Heart right ventricle (tissue), 16 donors: ENCODE measurements around the gene ODAD4. TPM values are rescaled to one million over a fixed set of nuclear protein-coding genes. Genes with fewer than 3 reads are reported as not detected.

ENCODE experiments used
- ATAC-seq, 8 donors: fragments of 200-7000 bp; cut with Tn5 transposase; one replicate each; pipeline ENCODE4 v1.9.1; 2020; ENCODE audit warnings: mild to moderate bottlenecking in 8 of 8, moderate library complexity in 8 of 8, moderate number of reproducible peaks in 1 of 8
- DNase-seq, 2 donors: peaks; one replicate each; pipeline ENCODE4 v3.0.0-alpha.2; 2020
- H3K27ac ChIP-seq, 10 donors: fragments of 200-600 bp; sonication (generic) in 2 of 10; one replicate each; pipeline versions ENCODE4 v1.5.0 to v1.8.0; 2020 to 2022; ENCODE audit warnings: mild to moderate bottlenecking in 3 of 10
- H3K27me3 ChIP-seq, 7 donors: fragments of 200-600 bp; one replicate each; pipeline ENCODE4 v1.8.0; 2021 to 2022; ENCODE audit warnings: mild to moderate bottlenecking in 2 of 7
- H3K36me3 ChIP-seq, 9 donors: fragments of 200-600 bp; sonication (generic) in 1 of 9; one replicate each; pipeline versions ENCODE4 v1.5.0 to v1.8.0; 2020 to 2022; ENCODE audit warnings: mild to moderate bottlenecking in 2 of 9
- H3K4me1 ChIP-seq, 9 donors: fragments of 200-600 bp; sonication (generic) in 1 of 9; one replicate each; pipeline versions ENCODE4 v1.5.0 to v1.8.0; 2020 to 2022; ENCODE audit warnings: mild to moderate bottlenecking in 4 of 9
- H3K4me3 ChIP-seq, 10 donors: fragments of 200-600 bp; sonication (generic) in 2 of 10; one replicate each; pipeline versions ENCODE4 v1.5.0 to v1.8.0; 2020 to 2022; ENCODE audit warnings: mild to moderate bottlenecking in 7 of 10, moderate library complexity in 2 of 10
- H3K9me3 ChIP-seq, 11 donors: fragments of 200-600 bp in 10 of 11; sonication (generic) in 2 of 11; one replicate each; pipeline versions ENCODE4 v1.5.0 to v1.8.0; 2013 to 2022; ENCODE audit warnings: mild to moderate bottlenecking in 2 of 11, control low read depth in 1 of 11, moderate library complexity in 1 of 11
- WGBS, 2 donors: extraction: QIAGEN DNeasy Blood & Tissue Kit; methylation state at CpG; one replicate each; pipeline ENCODE4 v1.1.7; 2013; ENCODE audit warnings: inconsistent platforms in 1 of 2; 5-methylcytosine and 5-hydroxymethylcytosine counted together
- intact Hi-C, 10 donors: fragments of 100-400 bp; cut with DNase I; formaldehyde crosslinking; loops; one replicate each; pipeline versions ENCODE4 v1.11.1 to v1.14.2; 2022
- polyA plus RNA-seq, 2 donors: library from polyadenylated mRNA; stranded (reverse); fragments of 200-250 nt; gene quantifications; one replicate each; pipeline ENCODE4 v1.2.3, GENCODE V29; 2013
- total RNA-seq, 10 donors: library from RNA; stranded (reverse); fragmentation: NEBNext Ultra II Directional in 3 of 10; extraction: Animal tissue kit (Norgen Biotek cat#: 25700) in 3 of 10; gene quantifications; one replicate each; pipeline versions ENCODE4 v1.2.1 to v1.2.4, GENCODE V29; 2021 to 2023
- TF ChIP-seq, protein P1 (sequence below), 9 donors: fragments of 200-600 bp; sonication (generic) in 2 of 9; IDR thresholded peaks; one replicate each; pipeline versions ENCODE4 v1.5.0 to v1.8.0; 2021 to 2022; ENCODE audit warnings: antibody characterized with exemption in 9 of 9, mild to moderate bottlenecking in 5 of 9, moderate library complexity in 1 of 9
- donor health status: Arrhythmogenic right ventricular cardiomyopathy.
- donor health status: ischemic (EF 13 %, LVEDD 7.1; RV severe dilation, severe dysfunction).
- donor health status: healthy with polysubstance abuse.
- donor health status: DM: no; HTN: yes; CAD: no.
- donor health status: DM: no; HTN: no; CAD: no.
- donor health status: ischemic (EF 25% LVEDD 6.9; RV normal size, moderate dysfunction).
- donor health status: ischemic (EF 25% LVEDD 5.7; RV mildly dilated, moderate dysfunction).
- donor health status: healthy.
- donor health status: DM: yes; HTN: yes; CAD: no.
- donor health status: Ischemic cardiomyopathy.
- donor health status: ischemic (EF 35%, LVEDD 5.7; RV mildly dilated, moderate dysfunction).
- donor health status: nonischemic (EF 11% LVEDD 7.7; RV severe dilation, severe dysfunction).
- donor health status: DM: yes; HTN: yes; CAD: no.
- donor health status: PGD.
- donor health status: ischemic (EF 29% LVEDD 5.4; RV normal size, mild dysfunction).
- donor health status: nonischemic (EF 23%, LVEDD 6.1; RV moderate dilation, normal function).

Gene ODAD4
- total and polyA plus RNA-seq, 12 donors, result 0.23 to 1.6 (median 0.69) TPM

DNA sequence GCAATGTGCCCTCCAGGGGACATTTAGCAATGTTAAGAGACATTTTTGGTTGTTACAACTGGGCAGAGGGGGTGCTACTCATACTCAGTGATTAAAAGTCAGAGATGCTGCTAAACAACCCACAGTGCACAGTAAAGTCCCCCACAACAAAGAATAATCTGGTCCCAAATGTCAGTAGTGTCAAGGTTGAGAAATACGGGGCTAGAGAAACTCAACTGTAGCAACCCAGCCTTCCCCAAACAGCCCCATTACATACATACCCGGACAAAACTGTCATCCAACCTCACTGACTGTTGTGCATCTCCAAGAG is 66.4 kb downstream of the ODAD4 start:
- no peaks in the 10 kb centered on the region for H3K9me3 ChIP-seq
- H3K36me3 ChIP-seq, result peaks cover 0 to 100% (median 68%) of the 10 kb centered on the region in 9 donors
- WGBS, 2 donors, result 92 to 100% methylated on average over 2 of the region's 2 CpGs
- intact Hi-C loops, result no loop called here
- H3K27me3 ChIP-seq, result no peaks in the 10 kb centered on the region
- no peak for DNase-seq
- TF ChIP-seq, protein P1, sequence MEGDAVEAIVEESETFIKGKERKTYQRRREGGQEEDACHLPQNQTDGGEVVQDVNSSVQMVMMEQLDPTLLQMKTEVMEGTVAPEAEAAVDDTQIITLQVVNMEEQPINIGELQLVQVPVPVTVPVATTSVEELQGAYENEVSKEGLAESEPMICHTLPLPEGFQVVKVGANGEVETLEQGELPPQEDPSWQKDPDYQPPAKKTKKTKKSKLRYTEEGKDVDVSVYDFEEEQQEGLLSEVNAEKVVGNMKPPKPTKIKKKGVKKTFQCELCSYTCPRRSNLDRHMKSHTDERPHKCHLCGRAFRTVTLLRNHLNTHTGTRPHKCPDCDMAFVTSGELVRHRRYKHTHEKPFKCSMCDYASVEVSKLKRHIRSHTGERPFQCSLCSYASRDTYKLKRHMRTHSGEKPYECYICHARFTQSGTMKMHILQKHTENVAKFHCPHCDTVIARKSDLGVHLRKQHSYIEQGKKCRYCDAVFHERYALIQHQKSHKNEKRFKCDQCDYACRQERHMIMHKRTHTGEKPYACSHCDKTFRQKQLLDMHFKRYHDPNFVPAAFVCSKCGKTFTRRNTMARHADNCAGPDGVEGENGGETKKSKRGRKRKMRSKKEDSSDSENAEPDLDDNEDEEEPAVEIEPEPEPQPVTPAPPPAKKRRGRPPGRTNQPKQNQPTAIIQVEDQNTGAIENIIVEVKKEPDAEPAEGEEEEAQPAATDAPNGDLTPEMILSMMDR (IDR thresholded peaks at IDR 0.05), result no peak
- H3K27ac ChIP-seq, result no peak overlapping the region
- no peak overlapping the region for H3K4me3 ChIP-seq
- H3K4me1 ChIP-seq, result peaks cover 0 to 22% (median 18%) of the 10 kb centered on the region in 9 donors
- no peak for ATAC-seq

DNA sequence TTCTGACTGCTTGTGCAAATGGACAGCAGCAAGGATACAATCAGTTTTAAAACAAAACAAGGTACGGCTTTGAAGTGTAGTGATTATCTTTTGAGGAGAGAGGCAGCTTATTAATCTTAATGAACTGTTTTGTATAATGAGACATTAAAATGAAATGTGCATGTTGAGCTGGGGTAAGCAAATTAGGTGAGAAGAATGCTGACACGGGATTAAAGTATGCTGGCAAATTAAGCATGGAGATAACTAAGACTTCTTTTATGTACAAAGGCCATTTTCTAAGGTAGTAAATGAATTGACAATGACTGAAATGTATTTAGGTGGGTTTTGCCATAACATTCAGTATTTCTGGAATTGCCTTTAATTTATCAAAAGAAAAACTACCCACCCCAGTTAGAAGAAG is 68.1 kb downstream of the ODAD4 start:
- 44 to 46% methylated on average over 2 of the region's 2 CpGs for WGBS, 2 donors
- intact Hi-C loops, result no loop called here
- TF ChIP-seq, protein P1 (IDR thresholded peaks at IDR 0.05), result no peak
- DNase-seq (no peak), ATAC-seq (no peak)
- Histone ChIP-seq H3K9me3 (no peaks in the 10 kb centered on the region), H3K27ac (no peak overlapping the region), H3K27me3 (no peaks in the 10 kb centered on the region), H3K36me3 (peaks cover 0 to 100% (median 53%) of the 10 kb centered on the region in 9 donors), H3K4me3 (no peak overlapping the region), H3K4me1 (peaks cover 0 to 35% (median 21%) of the 10 kb centered on the region in 9 donors)

DNA sequence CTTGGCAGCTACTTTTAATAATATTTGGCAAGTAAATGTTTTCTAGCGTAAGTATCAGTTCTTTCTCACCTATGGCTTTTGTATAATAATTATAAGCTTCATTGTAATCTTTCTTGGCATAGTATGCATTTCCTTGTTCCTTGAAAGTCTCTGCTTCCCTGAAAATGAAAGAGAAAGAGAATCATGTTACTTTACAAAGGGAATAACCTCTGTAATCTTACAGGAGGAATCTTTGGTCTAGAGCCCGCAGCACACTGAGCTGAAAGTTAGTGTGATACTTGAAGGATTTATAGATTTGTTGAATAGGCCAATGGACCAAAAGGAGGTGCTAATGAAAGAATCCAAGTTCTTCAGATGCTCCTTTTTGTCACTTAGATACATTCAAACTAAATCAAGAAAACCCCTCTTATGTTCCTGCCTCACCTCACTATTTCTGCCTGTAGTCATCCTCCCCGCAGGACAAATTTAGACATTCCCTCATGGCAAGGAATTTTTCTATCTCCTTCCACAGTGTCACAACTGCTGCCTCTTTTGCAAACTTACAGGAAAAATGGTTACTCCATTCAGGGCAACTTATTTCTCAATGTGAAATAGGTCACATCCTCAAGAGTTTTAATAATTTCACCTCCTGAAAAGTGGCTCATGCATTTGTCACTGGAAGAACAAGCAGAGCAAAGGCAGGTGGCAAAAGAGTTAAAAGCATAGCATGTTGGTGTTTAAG is 70.2 kb downstream of the ODAD4 start:
- TF ChIP-seq, protein P1 (IDR thresholded peaks at IDR 0.05), result no peak
- Histone ChIP-seq H3K27ac (peak overlapping the region in 8 of 10 donors; percentile 5 to 70 (median 40)), H3K27me3 (no peaks in the 10 kb centered on the region), H3K9me3 (no peaks in the 10 kb centered on the region), H3K4me3 (no peak overlapping the region), H3K4me1 (peaks cover 0 to 55% (median 37%) of the 10 kb centered on the region in 9 donors), H3K36me3 (peaks cover 0 to 79% (median 36%) of the 10 kb centered on the region in 9 donors)
- intact Hi-C loops, result loop anchor here in 1 of 10 donors (5.0 kb wide), 1 partner anchor 33 kb away; the partner anchor contains the start of gene CNP
- DNase-seq (no peak), ATAC-seq (peak in 5 of 8 donors; percentile 33 to 62 (median 55))
- WGBS, 2 donors, result 60 to 71% methylated on average over 3 of the region's 3 CpGs

DNA sequence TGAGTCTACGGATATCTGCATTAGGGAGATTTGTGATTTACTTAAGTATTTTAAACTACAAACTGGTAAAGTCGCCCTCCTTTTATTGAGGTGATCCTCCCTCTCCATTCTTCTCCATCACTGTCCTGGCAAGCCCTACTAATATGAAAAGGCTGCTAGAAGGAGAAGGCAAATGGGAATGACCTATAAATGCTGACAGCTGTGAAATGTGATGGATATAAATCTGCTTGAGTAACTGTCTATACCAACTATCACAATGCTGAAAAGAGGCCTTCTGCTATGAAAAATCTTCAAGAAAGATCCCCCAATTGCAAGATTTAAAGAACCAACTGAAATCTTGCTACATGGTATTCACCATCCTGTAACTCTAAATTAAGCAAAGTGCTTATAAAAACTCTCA is 71.3 kb downstream of the ODAD4 start:
- peak overlapping the region in 4 of 10 donors; percentile 17 to 70 (median 49) for H3K27ac ChIP-seq
- no peak overlapping the region for H3K4me3 ChIP-seq
- TF ChIP-seq, protein P1 (IDR thresholded peaks at IDR 0.05), result no peak
- H3K36me3 ChIP-seq, result peaks cover 0 to 68% (median 25%) of the 10 kb centered on the region in 9 donors
- no peaks in the 10 kb centered on the region for H3K9me3 ChIP-seq
- no peak for ATAC-seq
- no peaks in the 10 kb centered on the region for H3K27me3 ChIP-seq
- H3K4me1 ChIP-seq, result peaks cover 0 to 66% (median 43%) of the 10 kb centered on the region in 9 donors
- 95 to 96% methylated on average over 2 of the region's 2 CpGs for WGBS, 2 donors
- intact Hi-C loops, result loop anchor here in 1 of 10 donors (5.0 kb wide), 1 partner anchor 34 kb away; the partner anchor contains the start of gene CNP
- no peak for DNase-seq
